GM18520 (cell line): ENCODE measurements around the gene NTRK3.

Experiments used
- ATAC-seq: cut with Tn5 transposase; IDR thresholded peaks from one replicate; pipeline ENCODE4 v1.9.1; 2021; ENCODE audit not compliant: unreplicated experiment

The NTRK3 gene

GRCh38 chr15:88232771-88233201 is 23.8 kb downstream of the NTRK3 start:
- no peak for ATAC-seq

- ATAC-seq = no peak
Observed at GRCh38 chr15:88231909-88232644, 24.5 kb downstream of the NTRK3 start.

- ATAC-seq = no peak
Observed at GRCh38 chr15:88230823-88231222, 25.7 kb downstream of the NTRK3 start.

GRCh38 chr15:88225461-88225860 is 31.1 kb downstream of the NTRK3 start:
- ATAC-seq = no peak

GRCh38 chr15:88223084-88223483 is 33.5 kb downstream of the NTRK3 start:
- ATAC-seq = no peak

GRCh38 chr15:88221836-88222235 is 34.7 kb downstream of the NTRK3 start:
- ATAC-seq = no peak

- no peak for ATAC-seq
Observed at GRCh38 chr15:88220443-88221335, 35.9 kb downstream of the NTRK3 start.

- no peak for ATAC-seq
Observed at GRCh38 chr15:88219623-88220022, 36.9 kb downstream of the NTRK3 start.

GRCh38 chr15:88218557-88219221 is 37.9 kb downstream of the NTRK3 start:
- ATAC-seq = no peak

GRCh38 chr15:88215066-88215648 is 41.4 kb downstream of the NTRK3 start:
- no peak for ATAC-seq

- ATAC-seq = no peak
Observed at GRCh38 chr15:88209111-88209510, 47.4 kb downstream of the NTRK3 start.

- ATAC-seq = no peak
Observed at GRCh38 chr15:88208396-88208795, 48.1 kb downstream of the NTRK3 start.

GRCh38 chr15:88207565-88207964 is 49.0 kb downstream of the NTRK3 start:
- no peak for ATAC-seq

GRCh38 chr15:88204584-88204983 is 52.0 kb downstream of the NTRK3 start:
- ATAC-seq = no peak

GRCh38 chr15:88202231-88202630 is 54.3 kb downstream of the NTRK3 start:
- ATAC-seq = no peak

GRCh38 chr15:88201207-88201606 is 55.3 kb downstream of the NTRK3 start:
- ATAC-seq = no peak

GRCh38 chr15:88196961-88197360 is 59.6 kb downstream of the NTRK3 start:
- ATAC-seq = no peak

- no peak for ATAC-seq
Observed at GRCh38 chr15:88194162-88194561, 62.4 kb downstream of the NTRK3 start.

- no peak for ATAC-seq
Observed at GRCh38 chr15:88193415-88193814, 63.1 kb downstream of the NTRK3 start.

- ATAC-seq = no peak
Observed at GRCh38 chr15:88191812-88192165, 64.8 kb downstream of the NTRK3 start.

- ATAC-seq = no peak
Observed at GRCh38 chr15:88190232-88190631, 66.3 kb downstream of the NTRK3 start.
